Smooth muscle cell (in vitro differentiated cells): ENCODE data around the gene DNAJA3. TPM values are rescaled to one million over a fixed set of nuclear protein-coding genes. Genes with fewer than 3 reads are reported as not detected.

Source experiments
- DNase-seq: peaks from one replicate; lab custom pipeline; 2025; ENCODE audit not compliant: unreplicated experiment; lab: John Stamatoyannopoulos, UW
- H2AFZ ChIP-seq: fragments of 200-600 bp; sonication (generic); 2 replicates; pipeline ENCODE4 v1.6.0; 2016; ENCODE audit warnings: antibody characterized with exemption, low read depth, mild to moderate bottlenecking
- H3F3A ChIP-seq: fragments of 200-600 bp; sonication (generic); 2 replicates; pipeline ENCODE4 v1.6.0; 2017; ENCODE audit warnings: antibody characterized with exemption, low read depth
- H3K27ac ChIP-seq: fragments of 200-600 bp; sonication (generic); 2 replicates; pipeline ENCODE4 v1.5.1; 2016; ENCODE audit warnings: low read depth, mild to moderate bottlenecking
- H3K27me3 ChIP-seq: fragments of 200-600 bp; sonication (generic); 2 replicates; pipeline ENCODE4 v1.6.1; 2016; ENCODE audit warnings: low read depth, mild to moderate bottlenecking
- H3K36me3 ChIP-seq: fragments of 200-600 bp; sonication (generic); 2 replicates; pipeline ENCODE4 v1.5.1; 2016; ENCODE audit warnings: low read depth
- H3K4me1 ChIP-seq: fragments of 200-600 bp; sonication (generic); 2 replicates; pipeline ENCODE4 v1.5.1; 2016; ENCODE audit warnings: low read depth
- H3K4me2 ChIP-seq: fragments of 200-600 bp; sonication (generic); 2 replicates; pipeline ENCODE4 v1.6.0; 2016; ENCODE audit warnings: mild to moderate bottlenecking
- H3K4me3 ChIP-seq: fragments of 200-600 bp; sonication (generic); 2 replicates; pipeline ENCODE4 v1.5.1; 2016; ENCODE audit warnings: mild to moderate bottlenecking
- H3K79me2 ChIP-seq: fragments of 200-600 bp; sonication (generic); 2 replicates; pipeline ENCODE4 v1.6.0; 2016; ENCODE audit warnings: low read depth, mild to moderate bottlenecking
- H3K9ac ChIP-seq: fragments of 200-600 bp; sonication (generic); 2 replicates; pipeline ENCODE4 v1.6.0; 2016; ENCODE audit warnings: low read depth
- H3K9me3 ChIP-seq: fragments of 200-600 bp; sonication (generic); replicated peaks from 2 replicates; pipeline ENCODE4 v1.5.1; 2016; ENCODE audit warnings: low read depth
- H4K20me1 ChIP-seq: fragments of 200-600 bp; sonication (generic); 2 replicates; pipeline ENCODE4 v1.6.0; 2016; ENCODE audit warnings: low read depth
- CTCF ChIP-seq: fragments of 200-600 bp; sonication (generic); IDR thresholded peaks from 2 replicates; pipeline ENCODE4 v1.5.1; 2017; ENCODE audit warnings: borderline replicate concordance, mild to moderate bottlenecking, antibody characterized with exemption; ENCODE audit not compliant: insufficient read depth, poor library complexity, severe bottlenecking
- WGBS: methylation state at CpG from one replicate; pipeline ENCODE4 v1.1.7; 2016; ENCODE audit warnings: low lambda C conversion rate; 5-methylcytosine and 5-hydroxymethylcytosine counted together
- polyA plus RNA-seq: library from polyadenylated mRNA; unstranded; fragments of >200 nt; fragmentation: Nextera tagmentation; extraction: Ambion mirVana; gene quantifications from 2 replicates; pipeline ENCODE4 v1.2.1, GENCODE V29; 2016
- total RNA-seq: library from RNA; depleted of rRNA; stranded (reverse); fragments of >200 nt; gene quantifications from 2 replicates; pipeline ENCODE4 v1.2.3, GENCODE V29; 2014

The DNAJA3 gene
- total and polyA plus RNA-seq, 2 experiments from 2014 or later, result 42.6 to 42.7 TPM

DNA sequence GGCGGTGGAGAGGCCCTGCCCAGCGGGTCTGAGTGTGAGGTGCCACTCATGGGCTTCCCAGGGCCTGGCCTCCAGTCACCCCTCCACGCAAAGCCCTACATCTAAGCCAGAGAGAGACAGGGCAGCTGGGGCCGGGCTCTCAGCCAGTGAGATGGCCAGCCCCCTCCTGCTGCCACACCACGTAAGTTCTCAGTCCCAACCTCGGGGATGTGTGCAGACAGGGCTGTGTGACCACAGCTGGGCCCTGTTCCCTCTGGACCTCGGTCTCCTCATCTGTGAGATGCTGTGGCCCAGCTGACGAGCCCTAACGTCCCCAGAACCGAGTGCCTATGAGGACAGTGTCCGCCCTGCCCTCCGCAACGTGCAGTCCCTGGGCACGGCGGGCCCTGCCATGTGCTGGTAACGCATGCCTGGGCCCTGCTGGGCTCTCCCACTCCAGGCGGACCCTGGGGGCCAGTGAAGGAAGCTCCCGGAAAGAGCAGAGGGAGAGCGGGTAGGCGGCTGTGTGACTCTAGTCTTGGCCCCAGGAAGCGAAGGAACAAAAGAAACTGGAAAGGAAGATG is 42.8 kb upstream of the DNAJA3 start:
- H3F3A ChIP-seq, result peaks cover 16% of the 10 kb centered on the region
- no peak overlapping the region for H3K4me2 ChIP-seq
- no peak overlapping the region for H3K4me3 ChIP-seq
- H4K20me1 ChIP-seq, result peaks cover 76% of the 10 kb centered on the region
- peaks cover 15% of the 10 kb centered on the region for H3K79me2 ChIP-seq
- no peak for TF ChIP-seq CTCF
- DNase-seq, result no peak
- no peak overlapping the region for H3K27ac ChIP-seq
- no peaks in the 10 kb centered on the region for H3K9me3 ChIP-seq
- no peaks in the 10 kb centered on the region for H3K36me3 ChIP-seq
- WGBS, result 97% methylated on average over 20 of the region's 21 CpGs
- H3K9ac ChIP-seq, result no peak overlapping the region
- H3K27me3 ChIP-seq, result no peaks in the 10 kb centered on the region
- H3K4me1 ChIP-seq, result peaks cover 3% of the 10 kb centered on the region
- no peak overlapping the region for H2AFZ ChIP-seq

DNA sequence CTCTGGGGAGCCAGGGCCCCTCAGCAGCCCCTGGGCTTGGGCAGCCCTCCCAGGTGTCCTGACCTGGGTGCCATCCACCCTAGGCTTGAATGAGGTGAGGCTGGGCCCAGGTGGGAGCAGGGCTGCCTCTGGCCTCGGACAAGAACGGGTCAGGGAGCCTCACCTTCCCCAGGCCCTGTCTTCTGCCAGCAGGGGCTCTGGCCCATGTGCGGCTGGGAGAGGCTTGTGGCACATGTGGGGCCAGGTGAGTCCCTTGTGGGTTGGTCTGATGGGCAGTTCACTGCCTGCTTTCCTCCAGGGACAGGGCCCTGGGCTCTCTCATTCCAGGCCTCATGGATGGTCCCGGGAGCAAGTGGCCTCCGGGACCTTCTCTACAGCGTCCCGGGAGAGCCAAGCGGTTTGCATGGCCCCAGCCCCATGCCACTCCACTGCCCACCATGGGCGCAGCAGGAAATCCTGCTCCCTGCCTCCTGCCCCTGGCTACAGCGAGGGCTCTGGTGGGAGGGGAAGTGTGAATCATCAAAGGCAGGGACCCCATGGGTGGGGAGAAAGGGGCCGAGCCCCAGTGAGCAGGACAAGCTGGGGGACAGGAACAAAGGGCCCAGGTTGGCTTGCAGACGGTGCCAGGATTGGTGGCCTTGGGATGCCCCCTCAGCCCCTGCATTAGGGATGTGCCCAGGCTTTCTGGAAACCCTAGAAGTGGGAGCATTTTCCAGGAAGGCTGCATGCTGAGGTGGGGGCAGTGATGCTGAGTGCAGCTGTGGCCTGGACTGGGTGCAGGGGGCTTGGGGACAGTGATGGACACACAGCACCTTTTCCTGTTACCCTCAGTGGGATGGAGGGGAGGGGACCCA is 41.9 kb upstream of the DNAJA3 start:
- TF ChIP-seq CTCF, result no peak
- H4K20me1 ChIP-seq, result peaks cover 66% of the 10 kb centered on the region
- no peaks in the 10 kb centered on the region for H3K27me3 ChIP-seq
- peaks cover 7% of the 10 kb centered on the region for H3K79me2 ChIP-seq
- DNase-seq, result no peak
- 81% methylated on average over 11 of the region's 12 CpGs for WGBS
- H3K9me3 ChIP-seq, result no peaks in the 10 kb centered on the region
- peak overlapping the region; percentile 38 for H3K27ac ChIP-seq
- H3K9ac ChIP-seq, result no peak overlapping the region
- H3F3A ChIP-seq, result peaks cover 16% of the 10 kb centered on the region
- H3K4me2 ChIP-seq, result no peak overlapping the region
- H3K4me1 ChIP-seq, result peaks cover 10% of the 10 kb centered on the region
- H3K4me3 ChIP-seq, result no peak overlapping the region
- no peaks in the 10 kb centered on the region for H3K36me3 ChIP-seq
- no peak overlapping the region for H2AFZ ChIP-seq

- peaks cover 59% of the 10 kb centered on the region for H4K20me1 ChIP-seq
- H3K9ac ChIP-seq, result no peak overlapping the region
- TF ChIP-seq CTCF, result no peak
- H3F3A ChIP-seq, result peaks cover 16% of the 10 kb centered on the region
- no peaks in the 10 kb centered on the region for H3K36me3 ChIP-seq
- peak; percentile 28 for DNase-seq
- H2AFZ ChIP-seq, result no peak overlapping the region
- H3K4me3 ChIP-seq, result no peak overlapping the region
- H3K9me3 ChIP-seq, result no peaks in the 10 kb centered on the region
- no peak overlapping the region for H3K4me2 ChIP-seq
- no peaks in the 10 kb centered on the region for H3K27me3 ChIP-seq
- H3K4me1 ChIP-seq, result peaks cover 15% of the 10 kb centered on the region
- peak overlapping the region; percentile 38 for H3K27ac ChIP-seq
- 18% methylated on average over 18 of the region's 20 CpGs for WGBS
- peaks cover under 1% of the 10 kb centered on the region for H3K79me2 ChIP-seq
Measured at GRCh38 chr16:4384509-4384942, 41.1 kb upstream of the DNAJA3 start.
